ENCODE results near the gene GPR148. TPM values are rescaled to one million over a fixed set of nuclear protein-coding genes. Genes with fewer than 3 reads are reported as not detected.

Gene GPR148
- total and polyA plus RNA-seq, 2 of the 4 experiments (the other 2 are of a cell fraction): not detected

DNA sequence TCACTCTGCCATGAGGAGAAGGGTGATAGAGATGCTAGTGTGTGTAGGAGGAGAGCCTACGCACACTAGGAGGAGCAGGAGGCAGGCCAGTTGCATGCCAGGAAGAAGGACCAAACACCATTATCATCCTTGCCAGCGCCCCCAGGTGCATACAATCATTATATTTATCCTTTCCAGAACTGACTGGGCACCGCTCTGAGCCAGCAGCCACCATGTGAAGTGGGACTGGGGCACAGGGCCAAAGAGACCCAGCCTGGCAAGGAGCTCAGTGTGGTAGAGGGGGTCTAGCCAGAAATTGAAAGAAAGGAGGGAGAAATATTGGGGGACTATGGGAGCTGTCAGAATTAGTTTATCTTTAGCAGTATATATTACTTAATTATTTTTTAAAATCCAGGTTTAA, 8.3 kb upstream of the GPR148 start:
- no CpG with 5 or more reads among the region's 3 CpGs for WGBS, 2 experiments (ENCODE audit: extremely low coverage in 2 of 2, insufficient read length in 1 of 2)
- CTCF ChIA-PET: no interaction called here

More for the DNA sequence above, 8.3 kb upstream of the GPR148 start:
- no peak overlapping the region for H4K8ac ChIP-seq (ENCODE audit: low read depth in 2 of 2, low read length in 2 of 2)
- no peaks in the 10 kb centered on the region for H3K36me3 ChIP-seq (ENCODE audit: control insufficient read depth, insufficient read depth, low read length)
- H3K79me1 ChIP-seq (ENCODE audit: low read depth in 1 of 2, low read length in 2 of 2): no peaks in the 10 kb centered on the region
- H2AFZ ChIP-seq (replicated peaks; ENCODE audit: low read length, poor library complexity): no peak overlapping the region
- no peak overlapping the region for H3K23ac ChIP-seq (ENCODE audit: low read depth, low read length)
- no peak overlapping the region for H3K4ac ChIP-seq (ENCODE audit: low read depth, low read length)
- H2BK20ac ChIP-seq (ENCODE audit: low read depth, low read length): no peak overlapping the region
- H3K4me2 ChIP-seq (ENCODE audit: low read depth, low read length): no peak overlapping the region
- H2BK120ac ChIP-seq (ENCODE audit: low read depth, low read length): no peak overlapping the region
- H3K56ac ChIP-seq (ENCODE audit: extremely low read depth, insufficient read depth, low read length): no peak overlapping the region
- no peak overlapping the region for H3K4me3 ChIP-seq (ENCODE audit: insufficient read depth, low read depth, low read length)
- H3K9ac ChIP-seq (ENCODE audit: low read depth, low read length): no peak overlapping the region
- no peak overlapping the region for H2AK5ac ChIP-seq (ENCODE audit: low read depth, low read length)
- BruUV-seq (replicated peaks): no TSS peak
- no peaks in the 10 kb centered on the region for H3K9me1 ChIP-seq (ENCODE audit: insufficient read depth, low read length)
- no peak for DNase-seq
- dilution Hi-C loops (cut with HindIII; ENCODE audit: low sequenced_read_pairs, unreplicated experiment): no loop called here
- H2AK9ac ChIP-seq (replicated peaks; ENCODE audit: low read depth, low read length, poor library complexity): no peak overlapping the region
- H3K14ac ChIP-seq (replicated peaks; ENCODE audit: low read depth, low read length): no peak overlapping the region
- in situ Hi-C loops (cut with MboI; ENCODE audit: low sequenced_read_pairs): no loop called here
- no peaks in the 10 kb centered on the region for H3K27me3 ChIP-seq (ENCODE audit: control insufficient read depth, insufficient read depth, low read length)
- no peaks in the 10 kb centered on the region for H3K9me3 ChIP-seq (ENCODE audit: control insufficient read depth, insufficient read depth, low read length)
- no peak overlapping the region for H4K91ac ChIP-seq (ENCODE audit: insufficient read depth, low read depth, low read length)
- no peaks in the 10 kb centered on the region for H3K4me1 ChIP-seq (ENCODE audit: control insufficient read depth, insufficient read depth, low read length)
- intact Hi-C loops (cut with micrococcal nuclease): no loop called here
- H4K5ac ChIP-seq (ENCODE audit: low read depth, low read length): no peak overlapping the region
- H3K18ac ChIP-seq (ENCODE audit: low read depth, low read length): no peak overlapping the region
- no peak overlapping the region for H2BK5ac ChIP-seq (ENCODE audit: low read depth, low read length, poor library complexity, severe bottlenecking)
- TF ChIP-seq MAZ (IDR thresholded peaks at IDR 0.05; ENCODE audit: borderline replicate concordance, low read depth, low read length) (no peak), SMC3 (IDR thresholded peaks at IDR 0.05; ENCODE audit: low read depth, low read length) (no peak), RAD21 (IDR thresholded peaks at IDR 0.05; ENCODE audit: low read length) (no peak), RCOR1 (IDR thresholded peaks at IDR 0.05; ENCODE audit: insufficient replicate concordance, low read length) (no peak), POLR2A (IDR thresholded peaks at IDR 0.05; ENCODE audit: low read depth, low read length) (no peak), FOS (IDR thresholded peaks at IDR 0.05; ENCODE audit: low read depth, low read length) (no peak), NFE2L2 (IDR thresholded peaks at IDR 0.05; ENCODE audit: low read depth, low read length) (no peak)
- TF ChIP-seq, protein P1, sequence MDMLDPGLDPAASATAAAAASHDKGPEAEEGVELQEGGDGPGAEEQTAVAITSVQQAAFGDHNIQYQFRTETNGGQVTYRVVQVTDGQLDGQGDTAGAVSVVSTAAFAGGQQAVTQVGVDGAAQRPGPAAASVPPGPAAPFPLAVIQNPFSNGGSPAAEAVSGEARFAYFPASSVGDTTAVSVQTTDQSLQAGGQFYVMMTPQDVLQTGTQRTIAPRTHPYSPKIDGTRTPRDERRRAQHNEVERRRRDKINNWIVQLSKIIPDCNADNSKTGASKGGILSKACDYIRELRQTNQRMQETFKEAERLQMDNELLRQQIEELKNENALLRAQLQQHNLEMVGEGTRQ (IDR thresholded peaks at IDR 0.05; ENCODE audit: low read depth, low read length): no peak
- TF ChIP-seq, protein P2, sequence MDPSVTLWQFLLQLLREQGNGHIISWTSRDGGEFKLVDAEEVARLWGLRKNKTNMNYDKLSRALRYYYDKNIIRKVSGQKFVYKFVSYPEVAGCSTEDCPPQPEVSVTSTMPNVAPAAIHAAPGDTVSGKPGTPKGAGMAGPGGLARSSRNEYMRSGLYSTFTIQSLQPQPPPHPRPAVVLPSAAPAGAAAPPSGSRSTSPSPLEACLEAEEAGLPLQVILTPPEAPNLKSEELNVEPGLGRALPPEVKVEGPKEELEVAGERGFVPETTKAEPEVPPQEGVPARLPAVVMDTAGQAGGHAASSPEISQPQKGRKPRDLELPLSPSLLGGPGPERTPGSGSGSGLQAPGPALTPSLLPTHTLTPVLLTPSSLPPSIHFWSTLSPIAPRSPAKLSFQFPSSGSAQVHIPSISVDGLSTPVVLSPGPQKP (IDR thresholded peaks at IDR 0.05; ENCODE audit: borderline replicate concordance, low read depth, low read length): no peak
- POLR2A ChIA-PET (ENCODE audit: unreplicated experiment): no interaction called here
- no peaks in the 10 kb centered on the region for H4K20me1 ChIP-seq (ENCODE audit: insufficient read depth, low read length)
- H3K27ac ChIP-seq (ENCODE audit: insufficient read depth, low read length): no peak overlapping the region
- H2BK15ac ChIP-seq (ENCODE audit: low read depth, low read length): no peak overlapping the region
- no peak for ATAC-seq (ENCODE audit: low read depth)

Measured in IMR-90 (cell line).